Measurements from ENCODE around the gene CENPC. TPM values are rescaled to one million over a fixed set of nuclear protein-coding genes. Genes with fewer than 3 reads are reported as not detected.

CENPC gene
- polyA plus RNA-seq, 1 donor (not counting 4 experiments of a cell fraction or from before 2014, with no cell fraction given), result 7.9 TPM

DNA sequence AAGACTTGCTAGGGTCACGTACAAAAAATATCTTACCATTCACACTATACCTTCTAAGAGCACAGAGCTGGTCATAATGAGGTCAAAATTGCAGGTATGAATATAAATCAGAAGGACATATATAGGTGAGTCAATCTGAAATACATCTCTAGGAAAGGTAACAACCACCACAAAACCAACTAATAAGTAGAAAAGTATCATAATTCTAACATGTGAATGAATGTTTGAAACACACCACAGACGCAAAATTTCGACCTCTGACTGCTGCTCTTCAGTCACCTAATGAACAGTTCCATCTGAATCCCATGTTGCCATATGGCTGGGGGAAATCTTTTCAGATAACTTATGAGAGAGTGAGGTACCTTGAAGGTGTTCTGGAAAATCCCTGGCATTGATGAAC is 35.3 kb upstream of the CENPC start:
- no peaks in the 10 kb centered on the region for H3K79me2 ChIP-seq (ENCODE audit: control insufficient read depth, insufficient read depth, low read length)
- no peaks in the 10 kb centered on the region for H4K20me1 ChIP-seq (ENCODE audit: control insufficient read depth, extremely low read depth, insufficient read depth, low read length)
- H3K4me2 ChIP-seq (ENCODE audit: control insufficient read depth, extremely low read depth, insufficient read depth, low read depth, low read length), result no peak overlapping the region
- dilution Hi-C loops (cut with MboI; ENCODE audit: extremely low pct_ligation_motif_present, low sequenced_read_pairs), result no loop called here
- no peak overlapping the region for H3K4me3 ChIP-seq (ENCODE audit: control insufficient read depth in 2 of 3, extremely low read depth in 1 of 3, insufficient read depth in 2 of 3, low read depth in 1 of 3, low read length in 3 of 3)
- H3K27ac ChIP-seq (ENCODE audit: control insufficient read depth, insufficient read depth, low read length), result no peak overlapping the region
- no peak overlapping the region for H3K9ac ChIP-seq (ENCODE audit: control insufficient read depth, extremely low read depth, insufficient read depth, low read length)
- no peaks in the 10 kb centered on the region for H3K27me3 ChIP-seq (ENCODE audit: control insufficient read depth, extremely low read depth, insufficient read depth, low read length)
- H2AFZ ChIP-seq (ENCODE audit: control insufficient read depth, low read length), result no peak overlapping the region
- H3K36me3 ChIP-seq (ENCODE audit: control insufficient read depth in 2 of 2, extremely low read depth in 1 of 2, insufficient read depth in 2 of 2, low read length in 2 of 2), result no peaks in the 10 kb centered on the region
- TF ChIP-seq EZH2 (IDR thresholded peaks at IDR 0.05; ENCODE audit: low read length), result no peak
- TF ChIP-seq, protein P1, sequence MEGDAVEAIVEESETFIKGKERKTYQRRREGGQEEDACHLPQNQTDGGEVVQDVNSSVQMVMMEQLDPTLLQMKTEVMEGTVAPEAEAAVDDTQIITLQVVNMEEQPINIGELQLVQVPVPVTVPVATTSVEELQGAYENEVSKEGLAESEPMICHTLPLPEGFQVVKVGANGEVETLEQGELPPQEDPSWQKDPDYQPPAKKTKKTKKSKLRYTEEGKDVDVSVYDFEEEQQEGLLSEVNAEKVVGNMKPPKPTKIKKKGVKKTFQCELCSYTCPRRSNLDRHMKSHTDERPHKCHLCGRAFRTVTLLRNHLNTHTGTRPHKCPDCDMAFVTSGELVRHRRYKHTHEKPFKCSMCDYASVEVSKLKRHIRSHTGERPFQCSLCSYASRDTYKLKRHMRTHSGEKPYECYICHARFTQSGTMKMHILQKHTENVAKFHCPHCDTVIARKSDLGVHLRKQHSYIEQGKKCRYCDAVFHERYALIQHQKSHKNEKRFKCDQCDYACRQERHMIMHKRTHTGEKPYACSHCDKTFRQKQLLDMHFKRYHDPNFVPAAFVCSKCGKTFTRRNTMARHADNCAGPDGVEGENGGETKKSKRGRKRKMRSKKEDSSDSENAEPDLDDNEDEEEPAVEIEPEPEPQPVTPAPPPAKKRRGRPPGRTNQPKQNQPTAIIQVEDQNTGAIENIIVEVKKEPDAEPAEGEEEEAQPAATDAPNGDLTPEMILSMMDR (optimal IDR thresholded peaks at IDR 0.05 in 1 of 3, IDR thresholded peaks at IDR 0.05 in 1 of 3, conservative IDR thresholded peaks at IDR 0.05 in 1 of 3; ENCODE audit: extremely low read depth in 1 of 3, insufficient read depth in 2 of 3, low read length in 3 of 3), result no peak
- no peaks in the 10 kb centered on the region for H3K4me1 ChIP-seq (ENCODE audit: control insufficient read depth, extremely low read depth, insufficient read depth, low read length)
- H3K9me3 ChIP-seq (ENCODE audit: control insufficient read depth, low read depth, low read length), result no peaks in the 10 kb centered on the region
- FAIRE-seq, result no peak
- H3K9me1 ChIP-seq (ENCODE audit: control insufficient read depth, extremely low read depth, insufficient read depth, low read length), result no peaks in the 10 kb centered on the region
- no peak for DNase-seq (ENCODE audit: low read depth, low spot score)

DNA sequence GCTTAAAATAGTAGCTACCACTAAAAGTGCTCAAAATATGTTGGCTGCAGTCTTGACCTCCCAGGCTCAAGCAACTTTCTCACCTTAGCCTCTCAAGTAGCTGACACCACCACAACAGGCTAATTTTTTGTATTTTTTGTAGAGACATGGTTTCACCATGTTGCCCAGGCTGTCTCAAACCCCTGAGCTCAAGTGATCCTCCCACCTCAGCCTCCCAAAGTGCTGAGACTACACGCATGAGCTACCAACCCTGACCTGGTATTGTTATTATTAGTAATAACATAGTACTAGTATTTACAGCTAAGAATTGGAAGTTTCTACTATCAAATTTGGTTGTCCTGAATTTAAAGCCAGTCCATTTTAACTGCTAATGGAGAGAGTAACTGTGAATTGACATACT is 31.2 kb upstream of the CENPC start:
- TF ChIP-seq EZH2 (IDR thresholded peaks at IDR 0.05; ENCODE audit: low read length), result no peak
- TF ChIP-seq, protein P1 (optimal IDR thresholded peaks at IDR 0.05 in 1 of 3, IDR thresholded peaks at IDR 0.05 in 1 of 3, conservative IDR thresholded peaks at IDR 0.05 in 1 of 3; ENCODE audit: extremely low read depth in 1 of 3, insufficient read depth in 2 of 3, low read length in 3 of 3), result no peak
- H3K79me2 ChIP-seq (ENCODE audit: control insufficient read depth, insufficient read depth, low read length), result no peaks in the 10 kb centered on the region
- no peak overlapping the region for H3K4me2 ChIP-seq (ENCODE audit: control insufficient read depth, extremely low read depth, insufficient read depth, low read depth, low read length)
- no peaks in the 10 kb centered on the region for H3K27me3 ChIP-seq (ENCODE audit: control insufficient read depth, extremely low read depth, insufficient read depth, low read length)
- dilution Hi-C loops (cut with MboI; ENCODE audit: extremely low pct_ligation_motif_present, low sequenced_read_pairs), result no loop called here
- no peak overlapping the region for H3K27ac ChIP-seq (ENCODE audit: control insufficient read depth, insufficient read depth, low read length)
- no peak overlapping the region for H3K9ac ChIP-seq (ENCODE audit: control insufficient read depth, extremely low read depth, insufficient read depth, low read length)
- FAIRE-seq (no peak), DNase-seq (ENCODE audit: low read depth, low spot score) (no peak)
- H3K4me1 ChIP-seq (ENCODE audit: control insufficient read depth, extremely low read depth, insufficient read depth, low read length), result no peaks in the 10 kb centered on the region
- H3K36me3 ChIP-seq (ENCODE audit: control insufficient read depth in 2 of 2, extremely low read depth in 1 of 2, insufficient read depth in 2 of 2, low read length in 2 of 2), result no peaks in the 10 kb centered on the region
- H3K9me3 ChIP-seq (ENCODE audit: control insufficient read depth, low read depth, low read length), result no peaks in the 10 kb centered on the region
- H4K20me1 ChIP-seq (ENCODE audit: control insufficient read depth, extremely low read depth, insufficient read depth, low read length), result no peaks in the 10 kb centered on the region
- H3K4me3 ChIP-seq (ENCODE audit: control insufficient read depth in 2 of 3, extremely low read depth in 1 of 3, insufficient read depth in 2 of 3, low read depth in 1 of 3, low read length in 3 of 3), result no peak overlapping the region
- no peak overlapping the region for H2AFZ ChIP-seq (ENCODE audit: control insufficient read depth, low read length)
- H3K9me1 ChIP-seq (ENCODE audit: control insufficient read depth, extremely low read depth, insufficient read depth, low read length), result no peaks in the 10 kb centered on the region
